GM19099 (cell line): ENCODE results near the gene CLMN.

Experiments used
- POLR2A ChIP-seq: IDR thresholded peaks from 3 replicates; pipeline ENCODE4 v1.6.1; 2011; ENCODE audit warnings: low read depth; ENCODE audit not compliant: insufficient read length; ENCODE audit errors: extremely low read depth

CLMN gene

GRCh38 chr14:95318399-95319311 is 1.1 kb downstream of the CLMN start:
- no peak for TF ChIP-seq POLR2A

GRCh38 chr14:95317817-95318343 is 1.8 kb downstream of the CLMN start:
- TF ChIP-seq POLR2A: no peak

GRCh38 chr14:95316821-95317220 is 2.9 kb downstream of the CLMN start:
- TF ChIP-seq POLR2A: no peak

GRCh38 chr14:95315579-95315978 is 4.1 kb downstream of the CLMN start:
- TF ChIP-seq POLR2A: no peak

GRCh38 chr14:95315156-95315555 is 4.6 kb downstream of the CLMN start:
- no peak for TF ChIP-seq POLR2A

- no peak for TF ChIP-seq POLR2A
Observed at GRCh38 chr14:95314609-95315008, 5.1 kb downstream of the CLMN start.

GRCh38 chr14:95313707-95314106 is 6.0 kb downstream of the CLMN start:
- TF ChIP-seq POLR2A: no peak

- no peak for TF ChIP-seq POLR2A
Observed at GRCh38 chr14:95313190-95313589, 6.5 kb downstream of the CLMN start.

GRCh38 chr14:95312311-95312710 is 7.4 kb downstream of the CLMN start:
- no peak for TF ChIP-seq POLR2A

- no peak for TF ChIP-seq POLR2A
Observed at GRCh38 chr14:95311752-95312151, 8.0 kb downstream of the CLMN start.

- TF ChIP-seq POLR2A: no peak
Observed at GRCh38 chr14:95310635-95311380, 8.9 kb downstream of the CLMN start.

GRCh38 chr14:95309261-95310051 is 10.3 kb downstream of the CLMN start:
- TF ChIP-seq POLR2A: no peak

GRCh38 chr14:95308073-95308472 is 11.6 kb downstream of the CLMN start:
- no peak for TF ChIP-seq POLR2A

GRCh38 chr14:95307402-95308041 is 12.2 kb downstream of the CLMN start:
- no peak for TF ChIP-seq POLR2A
